Adrenal gland (tissue), 12 donors: Measurements from ENCODE around the gene ACKR2. TPM values are rescaled to one million over a fixed set of nuclear protein-coding genes. Genes with fewer than 3 reads are reported as not detected.

Experiments used
- DNase-seq, 7 donors: peaks; one replicate each; pipeline ENCODE4 v3.0.0-alpha.2; 2019 to 2020
- H3K27ac ChIP-seq, 5 donors: fragments of 200-600 bp; sonication (generic) in 4 of 5; 1 replicate in 3 of 5; 2 replicates in 2 of 5; pipeline versions ENCODE4 v1.5.1 to v1.8.0; 2016 to 2020; ENCODE audit warnings: mild to moderate bottlenecking in 1 of 5
- H3K27me3 ChIP-seq: fragments of 200-600 bp; 2 replicates; pipeline ENCODE4 v1.8.0; 2021
- H3K36me3 ChIP-seq, 2 donors: fragments of 200-600 bp; replicated peaks in 1 of 2; 1 replicate in 1 of 2; 2 replicates in 1 of 2; pipeline versions ENCODE4 v1.5.1 to v1.8.0; 2018 to 2022
- H3K4me1 ChIP-seq, 2 donors: fragments of 200-600 bp; replicated peaks in 1 of 2; 1 replicate in 1 of 2; 2 replicates in 1 of 2; pipeline versions ENCODE4 v1.5.1 to v1.8.0; 2018 to 2021
- H3K4me3 ChIP-seq, 4 donors: fragments of 200-600 bp; sonication (generic) in 3 of 4; one replicate each; pipeline ENCODE4 v1.5.1; 2016 to 2018
- H3K9me3 ChIP-seq, 3 donors: fragments of 200-600 bp; sonication (generic) in 1 of 3; replicated peaks in 1 of 3; 1 replicate in 2 of 3; 2 replicates in 1 of 3; pipeline versions ENCODE4 v1.5.1 to v1.8.0; 2016 to 2021
- CTCF ChIP-seq, 6 experiments: fragments of 450-650 bp in 4 of 6; fragments of 200-600 bp in 2 of 6; sonication (generic) in 1 of 6; IDR thresholded peaks; 1 replicate in 5 of 6; 2 replicates in 1 of 6; pipeline versions ENCODE4 v1.5.1 to v1.8.0; 2016 to 2021; ENCODE audit warnings: antibody characterized with exemption in 6 of 6, mild to moderate bottlenecking in 2 of 6, moderate library complexity in 1 of 6
- POLR2A ChIP-seq, 2 donors: fragments of 450-650 bp; IDR thresholded peaks; one replicate each; pipeline ENCODE4 v1.6.1; 2017; ENCODE audit warnings: antibody characterized with exemption in 2 of 2, mild to moderate bottlenecking in 2 of 2, moderate library complexity in 1 of 2
- WGBS, 4 donors: extraction: QIAGEN DNeasy Blood & Tissue Kit in 2 of 4; methylation state at CpG; one replicate each; pipeline versions ENCODE4 v1.1.5 to v1.1.7; 2013 to 2017; 5-methylcytosine and 5-hydroxymethylcytosine counted together
- intact Hi-C, 2 donors: fragments of 100-400 bp; cut with DNase I; formaldehyde crosslinking; loops; one replicate each; pipeline versions ENCODE4 v1.14.1 to v1.15.0; 2022 to 2023
- polyA plus RNA-seq, 3 donors: library from polyadenylated mRNA; stranded (reverse); fragments of 200-250 nt in 2 of 3; fragments of 350-450 nt in 1 of 3; fragmentation: Illumina TruSeq in 1 of 3; extraction: RNeasy Lipid Tissue Mini Kit (QIAGEN cat#74804) in 1 of 3; gene quantifications; one replicate each; pipeline ENCODE4 v1.2.3, GENCODE V29; 2013 to 2014
- total RNA-seq, 9 donors: library from RNA; depleted of rRNA in 4 of 9; stranded (reverse); fragments of >200 nt in 4 of 9; fragments of 120-200 nt in 1 of 9; fragmentation: NEBNext Ultra II Directional in 1 of 9; extraction: Animal tissue kit (Norgen Biotek cat#: 25700) in 1 of 9; gene quantifications; one replicate each; pipeline versions ENCODE4 v1.1.0 to v1.2.4, GENCODE V29; 2013 to 2023
- donor health status: healthy with polysubstance abuse.
- donor health status: Bipolar disorder and iron deficiency.
- donor health status: DM: yes; HTN: yes; CAD: no.
- donor health status: DM: no; HTN: no; CAD: no.
- donor health status: DM: no; HTN: no; CAD: no.
- donor health status: DM: yes; HTN: yes; CAD: no.

ACKR2 gene
- total and polyA plus RNA-seq, 12 donors, result 1.1 to 19.9 (median 3.0) TPM

GRCh38 chr3:42873221-42873982, 64.2 kb downstream of the ACKR2 start:
- Histone ChIP-seq H3K9me3 (no peaks in the 10 kb centered on the region), H3K4me3 (no peak overlapping the region), H3K27ac (no peak overlapping the region), H3K36me3 (no peaks in the 10 kb centered on the region), H3K4me1 (peaks cover 0 to 7% of the 10 kb centered on the region in 2 donors), H3K27me3 (no peaks in the 10 kb centered on the region)
- intact Hi-C loops, result loop anchor here in 1 of 2 donors (10.0 kb wide), 1 partner anchor 89 kb away; no protein-coding TSS in a partner anchor
- DNase-seq, result no peak
- WGBS, 4 donors, result 75 to 85% (median 80%) methylated on average over 9 of the region's 9 CpGs
- no peak for TF ChIP-seq POLR2A (IDR thresholded peaks at IDR 0.05)
- no peak for TF ChIP-seq CTCF (IDR thresholded peaks at IDR 0.05)

GRCh38 chr3:42874749-42875148, 65.5 kb downstream of the ACKR2 start:
- no peak overlapping the region for H3K4me3 ChIP-seq
- no peaks in the 10 kb centered on the region for H3K9me3 ChIP-seq
- no peak for DNase-seq
- no peaks in the 10 kb centered on the region for H3K27me3 ChIP-seq
- no peak for TF ChIP-seq POLR2A (IDR thresholded peaks at IDR 0.05)
- no peak for TF ChIP-seq CTCF (IDR thresholded peaks at IDR 0.05)
- 85 to 94% (median 88%) methylated on average over 10 of the region's 10 CpGs for WGBS, 4 donors
- intact Hi-C loops, result loop anchor here in 1 of 2 donors (10.0 kb wide), 1 partner anchor 90 kb away; no protein-coding TSS in a partner anchor
- H3K36me3 ChIP-seq, result no peaks in the 10 kb centered on the region
- H3K27ac ChIP-seq, result no peak overlapping the region
- peaks cover 0 to 7% of the 10 kb centered on the region in 2 donors for H3K4me1 ChIP-seq

GRCh38 chr3:42875325-42876151, 66.3 kb downstream of the ACKR2 start, which contains the start of gene CYP8B1:
TSS of gene CYP8B1 (minus strand) at chr3:42875879. CDS start at chr3:42875816, 63 bp downstream.
- Histone ChIP-seq H3K27me3 (no peaks in the 10 kb centered on the region), H3K36me3 (no peaks in the 10 kb centered on the region), H3K4me1 (peaks cover 0 to 9% of the 10 kb centered on the region in 2 donors), H3K4me3 (no peak within 1 kb of the TSS), H3K27ac (no peak within 1 kb of the TSS), H3K9me3 (no peaks in the 10 kb centered on the region)
- DNase-seq, result no peak
- no peak for TF ChIP-seq POLR2A (IDR thresholded peaks at IDR 0.05)
- no peak for TF ChIP-seq CTCF (IDR thresholded peaks at IDR 0.05)
- 86 to 89% (median 87%) methylated on average over 10 to 13 of the region's 13 CpGs for WGBS, 4 donors
- intact Hi-C loops, result loop anchor here in 1 of 2 donors (10.0 kb wide), 1 partner anchor 91 kb away; no protein-coding TSS in a partner anchor

GRCh38 chr3:42876401-42876800, 67.2 kb downstream of the ACKR2 start:
- Histone ChIP-seq H3K36me3 (no peaks in the 10 kb centered on the region), H3K27me3 (no peaks in the 10 kb centered on the region), H3K27ac (no peak overlapping the region), H3K4me3 (no peak overlapping the region), H3K9me3 (no peaks in the 10 kb centered on the region), H3K4me1 (peaks cover 0 to 15% of the 10 kb centered on the region in 2 donors)
- intact Hi-C loops, result loop anchor here in 1 of 2 donors (10.0 kb wide), 1 partner anchor 92 kb away; no protein-coding TSS in a partner anchor
- TF ChIP-seq CTCF (IDR thresholded peaks at IDR 0.05) (no peak), POLR2A (IDR thresholded peaks at IDR 0.05) (no peak)
- WGBS, 4 donors, result 31 to 76% (median 59%) methylated on average over 1 of the region's 1 CpG
- DNase-seq, result no peak
